WTC11 (cell line): Measurements from ENCODE around the gene TMEM167A. TPM values are rescaled to one million over a fixed set of nuclear protein-coding genes. Genes with fewer than 3 reads are reported as not detected.

ENCODE experiments used
- ATAC-seq: fragments of 200-7000 bp; cut with Tn5 transposase; 2 replicates; pipeline ENCODE4 v1.10.0; 2021; ENCODE audit warnings: mild to moderate bottlenecking, moderate library complexity
- CTCF ChIA-PET: fragments of 300-600 bp; sonication (Branson Sonifier 250); formaldehyde crosslinking; loops from one replicate; lab custom pipeline; 2021; ENCODE audit warnings: antibody characterized with exemption; lab: Charles Lee
- POLR2A ChIA-PET: fragments of 350-600 bp; sonication (Branson Sonifier 250); formaldehyde crosslinking; loops from one replicate; lab custom pipeline; 2021; ENCODE audit warnings: antibody characterized with exemption; lab: Charles Lee
- DNase-seq: peaks from one replicate; pipeline ENCODE4 v3.0.0; 2021; ENCODE audit warnings: low spot score
- H3K27ac Mint-ChIP-seq: 2 replicates; pipeline ENCODE4 v1.8.0; 2021; ENCODE audit warnings: mixed read lengths
- H3K27me3 Mint-ChIP-seq: 2 replicates; pipeline ENCODE4 v1.8.0; 2021; ENCODE audit warnings: low read depth, mild to moderate bottlenecking, moderate library complexity, mixed read lengths
- H3K36me3 Mint-ChIP-seq: 2 replicates; pipeline ENCODE4 v1.8.0; 2021; ENCODE audit warnings: mixed read lengths
- H3K4me1 Mint-ChIP-seq: 2 replicates; pipeline ENCODE4 v1.8.0; 2022; ENCODE audit warnings: mixed read lengths
- H3K4me3 Mint-ChIP-seq: 2 replicates; pipeline ENCODE4 v1.8.0; 2021; ENCODE audit warnings: mild to moderate bottlenecking, moderate library complexity, mixed read lengths
- H3K9me3 Mint-ChIP-seq: 2 replicates; pipeline ENCODE4 v1.8.0; 2021; ENCODE audit warnings: mixed read lengths
- CDX4 ChIP-seq: fragments of 250-450 bp; sonication (Bioruptor Pico); IDR thresholded peaks from 2 replicates; pipeline ENCODE4 v1.9.0; 2021; ENCODE audit warnings: moderate library complexity, mild to moderate bottlenecking, inconsistent platforms, borderline replicate concordance
- FOXJ3 ChIP-seq: sonication (generic); formaldehyde crosslinking; IDR thresholded peaks from 2 replicates; pipeline ENCODE4 v1.9.0; 2021; ENCODE audit warnings: missing genetic modification reagents, mild to moderate bottlenecking, borderline replicate concordance
- FOXP1 ChIP-seq: sonication (generic); formaldehyde crosslinking; IDR thresholded peaks from 2 replicates; pipeline ENCODE4 v1.8.0; 2022; ENCODE audit warnings: missing genetic modification reagents, mild to moderate bottlenecking, moderate library complexity, borderline replicate concordance
- FOXP4 ChIP-seq: sonication (generic); formaldehyde crosslinking; IDR thresholded peaks from 2 replicates; pipeline ENCODE4 v1.8.0; 2022; ENCODE audit warnings: mild to moderate bottlenecking, missing genetic modification reagents
- GTF2I ChIP-seq: fragments of 250-450 bp; sonication (Bioruptor Pico); conservative IDR thresholded peaks from 2 replicates; pipeline ENCODE4 v1.4.0; 2021; ENCODE audit warnings: mild to moderate bottlenecking
- JUN ChIP-seq: sonication (generic); formaldehyde crosslinking; IDR thresholded peaks from 2 replicates; pipeline ENCODE4 v1.8.0; 2023; ENCODE audit warnings: mild to moderate bottlenecking, missing genetic modification reagents
- RELA ChIP-seq: sonication (generic); formaldehyde crosslinking; IDR thresholded peaks from 2 replicates; pipeline ENCODE4 v1.8.1; 2022; ENCODE audit warnings: missing genetic modification reagents, mild to moderate bottlenecking, borderline replicate concordance
- TCF7 ChIP-seq: sonication (generic); formaldehyde crosslinking; IDR thresholded peaks from 2 replicates; pipeline ENCODE4 v1.8.0; 2022; ENCODE audit warnings: mild to moderate bottlenecking, low read depth, missing genetic modification reagents, moderate library complexity
- TEAD1 ChIP-seq: sonication (generic); formaldehyde crosslinking; IDR thresholded peaks from 2 replicates; pipeline ENCODE4 v1.8.0; 2022; ENCODE audit warnings: mild to moderate bottlenecking, missing genetic modification reagents
- ZNF263 ChIP-seq: sonication (generic); formaldehyde crosslinking; IDR thresholded peaks from 2 replicates; pipeline ENCODE4 v1.8.1; 2022; ENCODE audit warnings: low read depth, mild to moderate bottlenecking, moderate library complexity, missing genetic modification reagents
- ZNF317 ChIP-seq: sonication (generic); formaldehyde crosslinking; IDR thresholded peaks from 2 replicates; pipeline ENCODE4 v1.8.1; 2023; ENCODE audit warnings: low read depth, mild to moderate bottlenecking, moderate library complexity, missing genetic modification reagents, borderline replicate concordance
- ZNF396 ChIP-seq: fragments of 250-450 bp; sonication (Bioruptor Pico); IDR thresholded peaks from 2 replicates; pipeline ENCODE4 v1.8.0; 2021; ENCODE audit warnings: mild to moderate bottlenecking, moderate library complexity, borderline replicate concordance
- ZNF416 ChIP-seq: fragments of 250-450 bp; sonication (Bioruptor Pico); IDR thresholded peaks from 2 replicates; pipeline ENCODE4 v1.9.0; 2021; ENCODE audit warnings: mild to moderate bottlenecking, inconsistent platforms
- ZNF512 ChIP-seq: sonication (generic); formaldehyde crosslinking; IDR thresholded peaks from 2 replicates; pipeline ENCODE4 v1.8.1; 2022; ENCODE audit warnings: missing genetic modification reagents, borderline replicate concordance
- ZSCAN18 ChIP-seq: fragments of 250-450 bp; sonication (Bioruptor Pico); IDR thresholded peaks from 2 replicates; pipeline ENCODE4 v2.1.2; 2022; ENCODE audit warnings: mild to moderate bottlenecking, moderate library complexity
- total RNA-seq: library from RNA; stranded (reverse); gene quantifications from 3 replicates; pipeline ENCODE4 v1.2.3, GENCODE V29; 2021
- TF ChIP-seq, protein P1 (sequence below): sonication (generic); formaldehyde crosslinking; IDR thresholded peaks from 2 replicates; pipeline ENCODE4 v1.8.0; 2023; ENCODE audit warnings: mild to moderate bottlenecking, missing genetic modification reagents
- TF ChIP-seq, protein P2 (sequence below): sonication (generic); formaldehyde crosslinking; IDR thresholded peaks from 2 replicates; pipeline ENCODE4 v1.8.1; 2023; ENCODE audit warnings: mild to moderate bottlenecking, missing genetic modification reagents

TMEM167A gene
- total RNA-seq, 1 experiment from 2014 or later: 165 TPM

- H3K9me3 Mint-ChIP-seq: peaks cover 39% of the 10 kb centered on the region
- CTCF ChIA-PET: no interaction called here
- DNase-seq (no peak), ATAC-seq (no peak)
- H3K27ac Mint-ChIP-seq: no peak overlapping the region
- peaks cover 47% of the 10 kb centered on the region for H3K36me3 Mint-ChIP-seq
- no peaks in the 10 kb centered on the region for H3K4me1 Mint-ChIP-seq
- TF ChIP-seq ZNF263 (CRISPR knock-in tag) (no peak), FOXP4 (CRISPR knock-in tag) (no peak), JUN (no peak), RELA (CRISPR knock-in tag) (no peak), CDX4 (CRISPR knock-in tag) (no peak), ZSCAN18 (CRISPR knock-in tag) (no peak), ZNF396 (CRISPR knock-in tag) (no peak), GTF2I (no peak), FOXP1 (CRISPR knock-in tag) (no peak), ZNF416 (no peak), FOXJ3 (CRISPR knock-in tag) (no peak), ZNF317 (CRISPR knock-in tag) (no peak), ZNF512 (CRISPR knock-in tag) (no peak)
- TF ChIP-seq, protein P1, sequence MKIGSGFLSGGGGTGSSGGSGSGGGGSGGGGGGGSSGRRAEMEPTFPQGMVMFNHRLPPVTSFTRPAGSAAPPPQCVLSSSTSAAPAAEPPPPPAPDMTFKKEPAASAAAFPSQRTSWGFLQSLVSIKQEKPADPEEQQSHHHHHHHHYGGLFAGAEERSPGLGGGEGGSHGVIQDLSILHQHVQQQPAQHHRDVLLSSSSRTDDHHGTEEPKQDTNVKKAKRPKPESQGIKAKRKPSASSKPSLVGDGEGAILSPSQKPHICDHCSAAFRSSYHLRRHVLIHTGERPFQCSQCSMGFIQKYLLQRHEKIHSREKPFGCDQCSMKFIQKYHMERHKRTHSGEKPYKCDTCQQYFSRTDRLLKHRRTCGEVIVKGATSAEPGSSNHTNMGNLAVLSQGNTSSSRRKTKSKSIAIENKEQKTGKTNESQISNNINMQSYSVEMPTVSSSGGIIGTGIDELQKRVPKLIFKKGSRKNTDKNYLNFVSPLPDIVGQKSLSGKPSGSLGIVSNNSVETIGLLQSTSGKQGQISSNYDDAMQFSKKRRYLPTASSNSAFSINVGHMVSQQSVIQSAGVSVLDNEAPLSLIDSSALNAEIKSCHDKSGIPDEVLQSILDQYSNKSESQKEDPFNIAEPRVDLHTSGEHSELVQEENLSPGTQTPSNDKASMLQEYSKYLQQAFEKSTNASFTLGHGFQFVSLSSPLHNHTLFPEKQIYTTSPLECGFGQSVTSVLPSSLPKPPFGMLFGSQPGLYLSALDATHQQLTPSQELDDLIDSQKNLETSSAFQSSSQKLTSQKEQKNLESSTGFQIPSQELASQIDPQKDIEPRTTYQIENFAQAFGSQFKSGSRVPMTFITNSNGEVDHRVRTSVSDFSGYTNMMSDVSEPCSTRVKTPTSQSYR (CRISPR knock-in tag): no peak
- TF ChIP-seq, protein P2, sequence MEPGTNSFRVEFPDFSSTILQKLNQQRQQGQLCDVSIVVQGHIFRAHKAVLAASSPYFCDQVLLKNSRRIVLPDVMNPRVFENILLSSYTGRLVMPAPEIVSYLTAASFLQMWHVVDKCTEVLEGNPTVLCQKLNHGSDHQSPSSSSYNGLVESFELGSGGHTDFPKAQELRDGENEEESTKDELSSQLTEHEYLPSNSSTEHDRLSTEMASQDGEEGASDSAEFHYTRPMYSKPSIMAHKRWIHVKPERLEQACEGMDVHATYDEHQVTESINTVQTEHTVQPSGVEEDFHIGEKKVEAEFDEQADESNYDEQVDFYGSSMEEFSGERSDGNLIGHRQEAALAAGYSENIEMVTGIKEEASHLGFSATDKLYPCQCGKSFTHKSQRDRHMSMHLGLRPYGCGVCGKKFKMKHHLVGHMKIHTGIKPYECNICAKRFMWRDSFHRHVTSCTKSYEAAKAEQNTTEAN: no peak
- H3K4me3 Mint-ChIP-seq: no peak overlapping the region
- POLR2A ChIA-PET: no interaction called here
- no peaks in the 10 kb centered on the region for H3K27me3 Mint-ChIP-seq
Measured at GRCh38 chr5:83115816-83116215, 38.6 kb upstream of the TMEM167A start.

DNA sequence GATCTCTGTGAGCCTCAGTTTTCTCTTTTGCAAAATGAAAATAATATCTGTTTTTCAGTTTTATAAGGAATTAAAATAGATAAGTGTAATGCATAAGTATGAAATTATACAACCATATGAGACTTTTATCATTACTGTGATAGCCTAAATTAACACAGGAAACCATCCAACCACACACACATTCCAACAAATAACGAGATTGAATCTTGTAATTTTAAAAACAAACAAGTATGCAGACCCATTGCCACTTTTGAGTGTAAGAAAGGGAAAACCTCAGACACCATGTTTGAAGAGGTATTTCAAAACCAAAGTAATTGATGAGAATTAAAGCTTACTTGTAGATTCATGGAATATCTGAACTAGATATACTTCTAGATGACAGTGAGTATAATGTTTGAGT, 32.2 kb upstream of the TMEM167A start:
- ATAC-seq (no peak), DNase-seq (no peak)
- H3K9me3 Mint-ChIP-seq: peaks cover 22% of the 10 kb centered on the region
- no peak for TF ChIP-seq TCF7 (CRISPR knock-in tag)
- no peak for TF ChIP-seq TEAD1 (CRISPR knock-in tag)
- ChIA-PET POLR2A (no interaction called here), CTCF (no interaction called here)
- H3K27ac Mint-ChIP-seq: no peak overlapping the region
- H3K4me1 Mint-ChIP-seq: no peaks in the 10 kb centered on the region
- H3K36me3 Mint-ChIP-seq: peaks cover 24% of the 10 kb centered on the region
- H3K4me3 Mint-ChIP-seq: no peak overlapping the region
- H3K27me3 Mint-ChIP-seq: no peaks in the 10 kb centered on the region
